Measurements from ENCODE around the gene ZNF234.

DNA sequence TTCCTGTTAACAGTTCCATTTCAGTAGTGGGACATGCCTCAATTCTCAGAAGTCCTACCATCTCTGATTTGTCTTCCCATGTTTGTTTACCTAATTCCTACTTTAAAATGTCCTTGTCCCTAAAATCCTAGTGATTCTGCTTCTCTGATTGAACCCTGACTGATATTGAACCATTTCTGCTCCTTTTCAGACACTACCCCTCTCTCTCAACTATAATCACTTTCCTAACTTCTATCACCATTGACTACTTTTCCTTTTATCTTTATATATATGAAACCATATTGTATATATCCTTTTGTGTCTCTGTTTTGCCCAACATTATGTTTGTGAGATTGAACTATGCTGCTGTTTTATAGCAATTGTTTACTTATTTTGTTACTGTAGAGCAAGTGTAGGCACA, 55.4 kb downstream of the ZNF234 start:
- TF ChIP-seq POLR2A (IDR thresholded peaks at IDR 0.05), result no peak
- TF ChIP-seq, protein P1, sequence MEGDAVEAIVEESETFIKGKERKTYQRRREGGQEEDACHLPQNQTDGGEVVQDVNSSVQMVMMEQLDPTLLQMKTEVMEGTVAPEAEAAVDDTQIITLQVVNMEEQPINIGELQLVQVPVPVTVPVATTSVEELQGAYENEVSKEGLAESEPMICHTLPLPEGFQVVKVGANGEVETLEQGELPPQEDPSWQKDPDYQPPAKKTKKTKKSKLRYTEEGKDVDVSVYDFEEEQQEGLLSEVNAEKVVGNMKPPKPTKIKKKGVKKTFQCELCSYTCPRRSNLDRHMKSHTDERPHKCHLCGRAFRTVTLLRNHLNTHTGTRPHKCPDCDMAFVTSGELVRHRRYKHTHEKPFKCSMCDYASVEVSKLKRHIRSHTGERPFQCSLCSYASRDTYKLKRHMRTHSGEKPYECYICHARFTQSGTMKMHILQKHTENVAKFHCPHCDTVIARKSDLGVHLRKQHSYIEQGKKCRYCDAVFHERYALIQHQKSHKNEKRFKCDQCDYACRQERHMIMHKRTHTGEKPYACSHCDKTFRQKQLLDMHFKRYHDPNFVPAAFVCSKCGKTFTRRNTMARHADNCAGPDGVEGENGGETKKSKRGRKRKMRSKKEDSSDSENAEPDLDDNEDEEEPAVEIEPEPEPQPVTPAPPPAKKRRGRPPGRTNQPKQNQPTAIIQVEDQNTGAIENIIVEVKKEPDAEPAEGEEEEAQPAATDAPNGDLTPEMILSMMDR (IDR thresholded peaks at IDR 0.05), result no peak
